DND-41 (cell line): ENCODE results near the gene TRNAU1AP.
A peak's percentile ranks its signal among the peaks of the same experiment; 100 is the strongest.

ENCODE experiments used
- ATAC-seq: fragments of 200-7000 bp; cut with Tn5 transposase; 3 replicates; pipeline ENCODE4 v1.9.1; 2021; ENCODE audit warnings: low read depth; ENCODE audit not compliant: insufficient read depth
- DNase-seq: peaks from one replicate; pipeline ENCODE4 v3.0.0-alpha.2; 2020
- H2AFZ ChIP-seq: 2 replicates; pipeline ENCODE4 v1.6.0; 2012; ENCODE audit warnings: low read depth, low read length
- H3K27ac ChIP-seq: 2 replicates; pipeline ENCODE4 v1.5.1; 2012; ENCODE audit warnings: low read length, inconsistent platforms
- H3K27me3 ChIP-seq: fragments of 200-600 bp; sonication (generic); 2 replicates; pipeline ENCODE4 v1.6.0; 2012; ENCODE audit warnings: low read length, mild to moderate bottlenecking, inconsistent platforms; ENCODE audit not compliant: insufficient read depth, poor library complexity
- H3K36me3 ChIP-seq: 2 replicates; pipeline ENCODE4 v1.5.1; 2012; ENCODE audit warnings: low read length, inconsistent platforms; ENCODE audit not compliant: insufficient read depth
- H3K4me1 ChIP-seq: 2 replicates; pipeline ENCODE4 v1.5.1; 2012; ENCODE audit warnings: mild to moderate bottlenecking, low read length; ENCODE audit not compliant: insufficient read depth
- H3K4me2 ChIP-seq: 2 replicates; pipeline ENCODE4 v1.6.0; 2012; ENCODE audit warnings: mild to moderate bottlenecking, moderate library complexity, low read length, inconsistent platforms; ENCODE audit not compliant: insufficient read depth
- H3K4me3 ChIP-seq, 2 experiments: fragments of 200-600 bp in 1 of 2; shearing (Covaris generic) in 1 of 2; 2 replicates each; pipeline ENCODE4 v1.5.1; 2012 to 2016; ENCODE audit warnings: inconsistent platforms in 2 of 2, low read length in 2 of 2, mild to moderate bottlenecking in 2 of 2, low read depth in 1 of 2, moderate library complexity in 1 of 2
- H3K79me2 ChIP-seq: 2 replicates; pipeline ENCODE4 v1.6.0; 2012; ENCODE audit warnings: low read length, inconsistent platforms; ENCODE audit not compliant: insufficient read depth
- H3K9ac ChIP-seq: 2 replicates; pipeline ENCODE4 v1.6.0; 2012; ENCODE audit warnings: low read depth, mild to moderate bottlenecking, inconsistent platforms, low read length, moderate library complexity
- H3K9me3 ChIP-seq: 2 replicates; pipeline ENCODE4 v1.5.1; 2012; ENCODE audit warnings: low read length, moderate library complexity, mild to moderate bottlenecking, inconsistent platforms; ENCODE audit not compliant: insufficient read depth, severe bottlenecking
- H4K20me1 ChIP-seq: 2 replicates; pipeline ENCODE4 v1.6.0; 2012; ENCODE audit warnings: low read length; ENCODE audit not compliant: insufficient read depth
- CTCF ChIP-seq: IDR thresholded peaks from 2 replicates; pipeline ENCODE4 v1.5.1; 2012; ENCODE audit warnings: borderline replicate concordance, low read length, moderate library complexity, mild to moderate bottlenecking; ENCODE audit not compliant: poor library complexity, severe bottlenecking; ENCODE audit errors: extremely low read depth
- EZH2 ChIP-seq: IDR thresholded peaks from 3 replicates; pipeline ENCODE4 v1.6.1; 2012; ENCODE audit warnings: borderline replicate concordance, low read depth, mild to moderate bottlenecking, moderate library complexity, low read length, inconsistent platforms; ENCODE audit not compliant: severe bottlenecking

TRNAU1AP gene

GRCh38 chr1:28509705-28510272 lies 43.1 kb upstream of the TRNAU1AP start:
- peak overlapping the region; percentile 82 for H3K9ac ChIP-seq
- ATAC-seq (peak; percentile 4; the same call in 2 of the 3 replicates), DNase-seq (peak; percentile 35)
- TF ChIP-seq CTCF: no peak
- TF ChIP-seq EZH2: no peak
- H3K27me3 ChIP-seq: no peaks in the 10 kb centered on the region
- H4K20me1 ChIP-seq: peaks cover 48% of the 10 kb centered on the region
- H3K9me3 ChIP-seq: no peaks in the 10 kb centered on the region
- peaks cover 47% of the 10 kb centered on the region for H3K4me1 ChIP-seq
- H3K79me2 ChIP-seq: peaks cover 72% of the 10 kb centered on the region
- no peak overlapping the region for H2AFZ ChIP-seq
- peaks cover 75% of the 10 kb centered on the region for H3K36me3 ChIP-seq
- H3K4me3 ChIP-seq: peak overlapping the region in 1 of 2 experiments; percentile 79; a peak in 2 of 4 replicates
- peak overlapping the region; percentile 77 for H3K27ac ChIP-seq
- H3K4me2 ChIP-seq: peak overlapping the region; percentile 62

DNA sequence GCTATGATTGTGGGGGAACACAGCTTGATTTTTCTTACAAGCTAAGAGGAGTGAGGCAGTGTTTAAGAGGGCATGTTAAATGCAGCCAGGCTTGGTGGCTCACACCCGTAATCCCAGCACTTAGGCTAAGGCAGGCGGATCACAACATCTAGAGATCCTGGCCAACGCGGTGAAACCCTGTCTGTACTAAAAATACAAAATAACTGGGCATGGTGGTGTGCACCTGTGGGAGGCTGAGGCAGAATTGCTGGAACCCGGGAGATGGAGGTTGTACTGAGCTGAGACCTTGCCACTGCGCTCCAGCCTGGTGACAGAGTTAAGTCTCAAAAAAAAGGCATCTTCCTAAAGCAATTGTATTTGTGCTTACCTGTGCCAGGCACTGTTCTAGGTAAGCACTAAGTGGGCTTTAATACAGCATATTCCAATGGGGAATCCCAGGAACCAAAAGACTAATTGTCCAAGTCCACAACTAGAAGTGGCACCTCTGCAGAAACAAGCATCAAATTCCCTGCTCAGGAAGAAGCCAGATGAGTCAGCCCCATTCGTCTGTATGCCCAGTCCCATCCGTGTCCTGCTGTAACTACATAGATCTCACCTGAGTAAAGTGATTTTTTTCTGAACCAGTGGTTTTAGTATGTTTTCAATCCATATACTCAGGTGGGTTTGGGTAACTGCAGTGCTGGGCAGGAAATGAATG lies 42.5 kb upstream of the TRNAU1AP start:
- Histone ChIP-seq H3K4me1 (peaks cover 43% of the 10 kb centered on the region), H3K9ac (peak overlapping the region; percentile 82), H3K4me2 (peak overlapping the region; percentile 62), H3K27ac (peak overlapping the region; percentile 77), H3K36me3 (peaks cover 75% of the 10 kb centered on the region), H3K79me2 (peaks cover 66% of the 10 kb centered on the region), H2AFZ (no peak overlapping the region), H3K27me3 (no peaks in the 10 kb centered on the region), H4K20me1 (peaks cover 48% of the 10 kb centered on the region), H3K4me3 (peak overlapping the region in 1 of 2 experiments; percentile 79; a peak in 2 of 4 replicates), H3K9me3 (no peaks in the 10 kb centered on the region)
- DNase-seq (peak; percentile 44), ATAC-seq (peak; percentile 7)
- TF ChIP-seq CTCF: no peak
- TF ChIP-seq EZH2: no peak

GRCh38 chr1:28510970-28511440 lies 41.9 kb upstream of the TRNAU1AP start:
- H3K27me3 ChIP-seq: no peaks in the 10 kb centered on the region
- no peak overlapping the region for H3K4me3 ChIP-seq
- DNase-seq: peak; percentile 42
- ATAC-seq: peak; percentile 11
- H3K79me2 ChIP-seq: peaks cover 62% of the 10 kb centered on the region
- peaks cover 48% of the 10 kb centered on the region for H4K20me1 ChIP-seq
- peak overlapping the region; percentile 62 for H3K4me2 ChIP-seq
- peaks cover 75% of the 10 kb centered on the region for H3K36me3 ChIP-seq
- TF ChIP-seq CTCF: no peak
- TF ChIP-seq EZH2: no peak
- no peaks in the 10 kb centered on the region for H3K9me3 ChIP-seq
- H3K4me1 ChIP-seq: peaks cover 43% of the 10 kb centered on the region
- H2AFZ ChIP-seq: no peak overlapping the region
- H3K27ac ChIP-seq: 0 out of 2 replicates have a peak overlapping the region, but pooled peaks have one; percentile 6
- no peak overlapping the region for H3K9ac ChIP-seq
